PC-3 (cell line): ENCODE data around the gene PTK6. TPM values are rescaled to one million over a fixed set of nuclear protein-coding genes. Genes with fewer than 3 reads are reported as not detected.
"Not testable (repeated sequence)": the region's sequence is repeated elsewhere in the genome, so short reads cannot be mapped to it uniquely, and the experiment has no call there.

Source experiments
- ATAC-seq: fragments of 200-7000 bp; cut with Tn5 transposase; 2 replicates; pipeline ENCODE4 v1.9.1; 2020; ENCODE audit warnings: mild to moderate bottlenecking, moderate library complexity
- BruUV-seq: library from RNA; stranded (reverse); fragments of 400-500 nt; replicated peaks from 2 replicates; lab custom pipeline; 2021; lab: Mats Ljungman, UMichigan
- CTCF ChIA-PET: fragments of 300-600 bp; sonication (Branson Sonifier 250); formaldehyde crosslinking; loops from one replicate; lab custom pipeline; 2022; ENCODE audit warnings: antibody characterized with exemption; lab: Charles Lee
- POLR2A ChIA-PET: fragments of 300-600 bp; sonication (Branson Sonifier 250); formaldehyde crosslinking; loops from one replicate; lab custom pipeline; 2022; ENCODE audit warnings: antibody characterized with exemption; ENCODE audit not compliant: unreplicated experiment; lab: Charles Lee
- DNase-seq: peaks from one replicate; pipeline ENCODE4 v3.0.0-alpha.2; 2015
- H2AFZ ChIP-seq: fragments of 300-600 bp; sonication (generic); 2 replicates; pipeline ENCODE4 v1.6.0; 2016; ENCODE audit warnings: antibody characterized with exemption, low read length
- H3F3A ChIP-seq: fragments of 300-600 bp; sonication (generic); one replicate; pipeline ENCODE4 v1.6.0; 2017; ENCODE audit warnings: antibody characterized with exemption, low read length, control low read depth, mild to moderate bottlenecking; ENCODE audit not compliant: unreplicated experiment
- H3K27ac ChIP-seq: fragments of 300-600 bp; sonication (generic); 2 replicates; pipeline ENCODE4 v1.5.1; 2016; ENCODE audit warnings: mild to moderate bottlenecking, low read length
- H3K27me3 ChIP-seq: fragments of 300-600 bp; sonication (generic); 2 replicates; pipeline ENCODE4 v1.6.1; 2016; ENCODE audit warnings: low read length, mixed read lengths
- H3K36me3 ChIP-seq: fragments of 300-600 bp; sonication (generic); 2 replicates; pipeline ENCODE4 v1.6.1; 2016; ENCODE audit warnings: low read depth, mixed run types, low read length, mixed read lengths
- H3K4me1 ChIP-seq: fragments of 300-600 bp; sonication (generic); 2 replicates; pipeline ENCODE4 v1.5.1; 2016; ENCODE audit warnings: low read length; ENCODE audit not compliant: insufficient read depth
- H3K4me2 ChIP-seq: fragments of 300-600 bp; sonication (generic); 2 replicates; pipeline ENCODE4 v1.6.0; 2016; ENCODE audit warnings: low read length
- H3K4me3 ChIP-seq: fragments of 300-600 bp; sonication (generic); 2 replicates; pipeline ENCODE4 v1.5.1; 2016; ENCODE audit warnings: mild to moderate bottlenecking, low read length, mixed read lengths
- H3K79me2 ChIP-seq: fragments of 300-600 bp; sonication (generic); 2 replicates; pipeline ENCODE4 v1.6.1; 2017; ENCODE audit warnings: low read length, mixed read lengths
- H3K9ac ChIP-seq: fragments of 300-600 bp; sonication (generic); 2 replicates; pipeline ENCODE4 v1.6.0; 2016; ENCODE audit warnings: mild to moderate bottlenecking, low read length
- H3K9me2 ChIP-seq: fragments of 300-600 bp; sonication (generic); replicated peaks from 2 replicates; pipeline ENCODE4 v1.6.1; 2016; ENCODE audit warnings: mixed run types, low read length, mixed read lengths
- H3K9me3 ChIP-seq: fragments of 300-600 bp; sonication (generic); 2 replicates; pipeline ENCODE4 v1.6.1; 2016; ENCODE audit warnings: low read length, mixed read lengths
- H4K20me1 ChIP-seq: fragments of 300-600 bp; sonication (generic); 2 replicates; pipeline ENCODE4 v1.6.1; 2016; ENCODE audit warnings: low read length, mixed read lengths
- CTCF ChIP-seq: fragments of 300-600 bp; sonication (generic); conservative IDR thresholded peaks from 2 replicates; pipeline ENCODE4 v1.5.1; 2017; ENCODE audit warnings: antibody characterized with exemption, low read depth, mild to moderate bottlenecking, low read length
- EZH2 ChIP-seq: fragments of 300-600 bp; sonication (generic); IDR thresholded peaks from one replicate; pipeline ENCODE4 v1.6.1; 2017; ENCODE audit warnings: antibody characterized with exemption, mild to moderate bottlenecking, low read length; ENCODE audit not compliant: unreplicated experiment
- EZH2phosphoT487 ChIP-seq: fragments of 300-600 bp; sonication (generic); IDR thresholded peaks from 2 replicates; pipeline ENCODE4 v1.6.1; 2018; ENCODE audit warnings: mild to moderate bottlenecking, antibody characterized with exemption, low read length, borderline replicate concordance
- intact Hi-C: fragments of 100-400 bp; cut with micrococcal nuclease; formaldehyde crosslinking; loops from 2 replicates; pipeline ENCODE4 v1.9.0; 2023
- total RNA-seq: library from RNA; depleted of rRNA; stranded (reverse); fragments of >200 nt; gene quantifications from 2 replicates; pipeline ENCODE4 v1.2.3, GENCODE V29; 2014

PTK6 gene
- total RNA-seq, 1 experiment from 2014 or later, result 11.1 TPM

GRCh38 chr20:63572071-63572787 lies 35.1 kb upstream of the PTK6 start:
- Histone ChIP-seq H3K9me2 (no peaks in the 10 kb centered on the region), H3K27me3 (no peaks in the 10 kb centered on the region), H3K4me2 (no peak overlapping the region), H4K20me1 (no peaks in the 10 kb centered on the region), H3K79me2 (peaks cover 12% of the 10 kb centered on the region), H3K9ac (no peak overlapping the region), H3F3A (no peaks in the 10 kb centered on the region), H3K36me3 (no peaks in the 10 kb centered on the region), H3K4me1 (peaks cover 18% of the 10 kb centered on the region), H2AFZ (no peak overlapping the region), H3K27ac (no peak overlapping the region), H3K4me3 (no peak overlapping the region), H3K9me3 (no peaks in the 10 kb centered on the region)
- ChIA-PET POLR2A (interaction anchor here (0.6 kb wide), 1 partner anchor 324 kb away, joined by 5 read pairs; no protein-coding TSS in a partner anchor), CTCF (no interaction called here)
- no TSS peak for BruUV-seq
- no peak for ATAC-seq
- intact Hi-C loops, result no loop called here
- no peak for TF ChIP-seq EZH2phosphoT487
- no peak for TF ChIP-seq EZH2
- no peak for TF ChIP-seq CTCF
- no peak for DNase-seq

- H3K27ac ChIP-seq, DNase-seq, H4K20me1 ChIP-seq, H3K9me2 ChIP-seq, intact Hi-C loops, H3K9me3 ChIP-seq, H3F3A ChIP-seq, H3K27me3 ChIP-seq, POLR2A ChIA-PET, H3K4me2 ChIP-seq, H3K4me3 ChIP-seq, H3K9ac ChIP-seq, H2AFZ ChIP-seq, ATAC-seq, CTCF ChIA-PET, H3K36me3 ChIP-seq, BruUV-seq: not testable (repeated sequence)
- H3K4me1 ChIP-seq, result peaks cover 18% of the 10 kb centered on the region
- peaks cover 12% of the 10 kb centered on the region for H3K79me2 ChIP-seq
Measured at GRCh38 chr20:63571087-63571478, 33.9 kb upstream of the PTK6 start.

- Histone ChIP-seq H3K4me1 (peaks cover 16% of the 10 kb centered on the region), H3K4me2 (no peak overlapping the region), H3K9me2 (no peaks in the 10 kb centered on the region), H3K36me3 (no peaks in the 10 kb centered on the region), H3K9ac (no peak overlapping the region), H4K20me1 (no peaks in the 10 kb centered on the region), H3K27me3 (no peaks in the 10 kb centered on the region), H2AFZ (no peak overlapping the region), H3K27ac (no peak overlapping the region), H3K9me3 (no peaks in the 10 kb centered on the region), H3K79me2 (peaks cover 12% of the 10 kb centered on the region), H3K4me3 (no peak overlapping the region), H3F3A (no peaks in the 10 kb centered on the region)
- intact Hi-C loops, result no loop called here
- BruUV-seq, result no TSS peak
- POLR2A ChIA-PET, result no interaction called here
- ATAC-seq (no peak), DNase-seq (no peak)
- CTCF ChIA-PET, result no interaction called here
- TF ChIP-seq CTCF (no peak), EZH2 (no peak), EZH2phosphoT487 (no peak)
Measured at GRCh38 chr20:63570281-63571086, 33.3 kb upstream of the PTK6 start.
